ENCODE results near the gene STXBP1. TPM values are rescaled to one million over a fixed set of nuclear protein-coding genes. Genes with fewer than 3 reads are reported as not detected.

The STXBP1 gene
- total RNA-seq, 4 donors from 2014 or later: 4.7 to 36.1 (median 12.2) TPM

DNA sequence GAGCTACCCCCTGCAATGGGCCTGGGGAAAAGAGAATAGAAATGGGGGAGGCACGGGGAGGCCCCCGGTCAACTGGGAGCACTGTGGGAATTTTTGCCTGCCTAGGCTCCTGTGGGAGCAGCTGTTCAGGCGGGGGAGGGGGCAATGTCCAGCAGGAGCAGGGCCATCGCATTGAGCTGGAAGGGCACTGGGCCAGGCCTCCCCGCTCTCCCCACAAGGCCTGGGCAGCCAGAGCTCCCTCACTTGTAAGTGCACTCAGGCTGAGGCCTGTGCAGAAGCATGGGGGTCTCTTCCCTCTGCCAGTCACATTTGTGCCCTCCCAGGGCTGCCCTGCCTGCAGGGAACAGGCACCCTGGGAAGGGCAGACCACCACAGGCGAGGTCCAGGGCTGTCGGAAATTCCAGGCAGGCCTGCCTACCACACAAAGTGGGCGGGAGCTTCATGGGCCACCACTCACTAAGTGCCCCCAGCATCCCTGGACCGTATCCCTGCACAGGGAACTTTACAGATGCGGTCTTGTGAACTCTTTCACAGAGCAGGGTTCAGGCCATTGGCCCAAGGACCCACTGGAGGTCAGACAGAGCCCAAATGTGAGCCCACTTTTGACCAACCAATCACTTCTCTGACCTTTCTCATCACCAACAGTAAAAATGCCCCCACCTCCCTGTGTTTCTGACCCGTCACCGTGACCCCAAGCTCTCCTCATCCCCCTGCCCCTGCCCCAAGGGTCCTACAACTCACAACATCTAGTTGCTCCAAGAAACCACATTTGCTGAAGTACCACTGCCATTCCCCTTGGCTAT, 93.7 kb downstream of the STXBP1 start:
- TF ChIP-seq, protein P1, sequence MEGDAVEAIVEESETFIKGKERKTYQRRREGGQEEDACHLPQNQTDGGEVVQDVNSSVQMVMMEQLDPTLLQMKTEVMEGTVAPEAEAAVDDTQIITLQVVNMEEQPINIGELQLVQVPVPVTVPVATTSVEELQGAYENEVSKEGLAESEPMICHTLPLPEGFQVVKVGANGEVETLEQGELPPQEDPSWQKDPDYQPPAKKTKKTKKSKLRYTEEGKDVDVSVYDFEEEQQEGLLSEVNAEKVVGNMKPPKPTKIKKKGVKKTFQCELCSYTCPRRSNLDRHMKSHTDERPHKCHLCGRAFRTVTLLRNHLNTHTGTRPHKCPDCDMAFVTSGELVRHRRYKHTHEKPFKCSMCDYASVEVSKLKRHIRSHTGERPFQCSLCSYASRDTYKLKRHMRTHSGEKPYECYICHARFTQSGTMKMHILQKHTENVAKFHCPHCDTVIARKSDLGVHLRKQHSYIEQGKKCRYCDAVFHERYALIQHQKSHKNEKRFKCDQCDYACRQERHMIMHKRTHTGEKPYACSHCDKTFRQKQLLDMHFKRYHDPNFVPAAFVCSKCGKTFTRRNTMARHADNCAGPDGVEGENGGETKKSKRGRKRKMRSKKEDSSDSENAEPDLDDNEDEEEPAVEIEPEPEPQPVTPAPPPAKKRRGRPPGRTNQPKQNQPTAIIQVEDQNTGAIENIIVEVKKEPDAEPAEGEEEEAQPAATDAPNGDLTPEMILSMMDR (IDR thresholded peaks at IDR 0.05): no peak
- no peak for TF ChIP-seq POLR2A (IDR thresholded peaks at IDR 0.05)
- no peak overlapping the region for H3K27ac ChIP-seq
- no peaks in the 10 kb centered on the region for H3K9me3 ChIP-seq
- H3K4me3 ChIP-seq: no peak overlapping the region
- peaks cover 0 to 11% (median 3%) of the 10 kb centered on the region in 3 donors for H3K4me1 ChIP-seq
- intact Hi-C loops (cut with DNase I): no loop called here
- no peak for DNase-seq
- 89 to 97% methylated on average over 3 to 5 of the region's 12 CpGs for WGBS, 2 donors
- no peaks in the 10 kb centered on the region for H3K36me3 ChIP-seq
- no peaks in the 10 kb centered on the region for H3K27me3 ChIP-seq

DNA sequence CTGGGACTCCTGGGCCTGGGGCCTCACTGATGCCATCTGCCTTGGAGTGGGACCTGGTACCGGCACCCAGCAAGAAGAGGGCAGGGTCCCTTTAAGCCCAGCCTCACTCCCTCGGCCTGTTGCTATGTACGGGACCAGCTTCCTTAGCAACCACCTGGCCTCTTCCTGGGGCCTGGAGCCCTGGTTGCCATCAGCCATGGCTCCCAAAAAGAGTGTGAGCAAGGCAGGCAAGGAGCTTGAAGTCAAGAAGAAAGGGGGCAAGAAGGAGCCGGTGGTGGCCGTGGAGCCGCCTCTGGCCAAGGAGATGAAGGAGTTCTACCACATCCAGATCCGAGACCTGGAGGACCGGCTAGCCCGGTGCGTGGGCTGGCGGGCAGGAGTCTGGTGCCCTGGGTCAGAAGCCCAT, 94.8 kb downstream of the STXBP1 start, which contains the start of gene CFAP157:
CFAP157 (plus strand) TSS at position 153 of the 406 bp plus-strand sequence; CDS start at position 197, 44 bp downstream.
- intact Hi-C loops (cut with DNase I): no loop called here
- 40 to 56% methylated on average over 1 to 9 of the region's 11 CpGs for WGBS, 2 donors
- no peaks in the 10 kb centered on the region for H3K27me3 ChIP-seq
- H3K4me1 ChIP-seq: peaks cover 0 to 5% (median 0%) of the 10 kb centered on the region in 3 donors
- DNase-seq: no peak
- no peaks in the 10 kb centered on the region for H3K9me3 ChIP-seq
- H3K27ac ChIP-seq: no peak within 1 kb of the TSS
- TF ChIP-seq, protein P1 (IDR thresholded peaks at IDR 0.05): no peak
- TF ChIP-seq POLR2A (IDR thresholded peaks at IDR 0.05): no peak
- no peaks in the 10 kb centered on the region for H3K36me3 ChIP-seq
- H3K4me3 ChIP-seq: no peak within 1 kb of the TSS

DNA sequence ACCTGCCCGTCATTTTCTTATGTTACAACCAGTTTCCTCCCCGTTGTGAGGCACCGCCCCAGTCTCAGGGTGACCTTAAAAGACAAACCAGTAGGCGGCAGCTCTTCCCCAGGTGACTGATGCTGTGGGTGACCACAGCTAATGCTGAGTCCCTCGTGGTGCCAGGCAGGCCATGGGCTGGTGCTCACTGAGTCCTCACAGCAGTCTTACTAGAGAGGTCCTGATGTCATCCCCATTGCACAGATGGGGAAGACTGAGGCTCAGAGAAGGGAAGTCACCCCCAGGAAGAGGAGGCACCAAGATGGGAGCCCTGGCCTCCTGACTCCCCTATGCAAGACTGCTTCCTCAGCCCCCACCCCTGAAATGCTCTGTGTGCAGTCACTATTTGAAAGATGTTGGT, 95.7 kb downstream of the STXBP1 start:
- Histone ChIP-seq H3K4me3 (no peak overlapping the region), H3K27ac (no peak overlapping the region), H3K36me3 (no peaks in the 10 kb centered on the region), H3K27me3 (no peaks in the 10 kb centered on the region), H3K4me1 (peaks cover 0 to 5% (median 0%) of the 10 kb centered on the region in 3 donors), H3K9me3 (no peaks in the 10 kb centered on the region)
- intact Hi-C loops (cut with DNase I): no loop called here
- 33 to 67% methylated on average over 1 of the region's 5 CpGs for WGBS, 2 donors
- no peak for DNase-seq
- TF ChIP-seq POLR2A (IDR thresholded peaks at IDR 0.05): no peak
- TF ChIP-seq, protein P1 (IDR thresholded peaks at IDR 0.05): no peak

DNA sequence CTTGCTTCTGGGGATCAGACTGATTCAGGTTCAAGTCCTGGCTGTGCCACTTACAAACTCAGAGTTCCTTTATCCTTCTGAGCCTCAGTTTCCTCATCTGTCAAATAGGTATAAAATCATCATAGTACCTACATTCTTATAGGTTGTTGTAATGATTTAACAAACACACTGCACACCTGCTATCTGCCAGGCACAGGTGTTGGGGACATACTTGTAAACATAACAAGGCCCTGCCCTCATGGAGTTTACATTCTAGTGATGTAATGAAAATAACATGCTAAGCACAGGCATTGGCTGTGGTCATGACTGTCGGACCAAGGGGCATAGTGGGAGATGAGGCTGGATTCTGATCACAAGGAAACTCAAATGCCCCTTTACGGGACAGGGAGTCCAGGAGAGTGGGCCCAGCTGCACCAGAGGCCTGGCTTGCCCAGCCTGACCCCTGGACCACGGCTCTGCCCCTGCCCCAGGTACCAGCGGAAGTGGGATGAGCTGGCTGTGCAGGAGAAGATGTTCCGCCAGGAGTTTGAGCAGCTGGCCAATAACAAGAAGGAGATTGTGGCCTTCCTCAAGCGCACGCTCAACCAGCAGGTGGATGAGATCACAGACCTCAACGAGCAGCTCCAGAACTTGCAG, 97.0 kb downstream of the STXBP1 start:
- 87 to 89% methylated on average over 3 to 6 of the region's 8 CpGs for WGBS, 2 donors
- intact Hi-C loops (cut with DNase I): no loop called here
- Histone ChIP-seq H3K36me3 (no peaks in the 10 kb centered on the region), H3K27me3 (no peaks in the 10 kb centered on the region), H3K27ac (no peak overlapping the region), H3K4me1 (peaks cover 0 to 10% (median 2%) of the 10 kb centered on the region in 3 donors), H3K4me3 (no peak overlapping the region), H3K9me3 (no peaks in the 10 kb centered on the region)
- TF ChIP-seq, protein P1 (IDR thresholded peaks at IDR 0.05): no peak
- no peak for TF ChIP-seq POLR2A (IDR thresholded peaks at IDR 0.05)
- no peak for DNase-seq

DNA sequence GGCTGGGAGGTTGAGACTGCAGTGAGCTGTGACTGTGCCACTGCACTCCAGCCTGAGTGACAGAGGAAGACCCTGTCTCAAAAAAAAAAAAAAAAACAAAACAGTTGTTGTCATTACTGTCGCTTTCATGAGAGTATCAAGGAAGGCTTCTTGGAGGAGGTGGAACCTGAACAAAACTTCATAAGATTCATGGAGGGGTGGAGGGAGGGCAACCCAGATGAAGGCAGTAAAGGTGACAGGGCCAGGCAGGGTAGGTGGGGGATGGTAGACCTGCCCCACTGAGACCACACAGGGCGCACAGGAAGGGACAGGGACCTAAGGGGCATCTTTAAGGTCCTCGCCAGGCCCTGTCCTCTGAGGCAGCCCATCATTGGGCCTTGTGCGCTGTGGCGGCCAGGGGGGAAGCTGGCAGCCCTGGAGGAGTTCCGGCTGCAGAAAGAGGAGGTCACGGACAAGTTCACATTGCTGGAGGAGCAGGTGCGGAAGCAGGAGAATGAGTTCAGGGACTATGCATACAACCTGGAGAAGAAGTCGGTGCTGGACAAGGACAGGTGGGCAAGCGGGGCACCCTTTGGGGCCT, 98.2 kb downstream of the STXBP1 start:
- intact Hi-C loops (cut with DNase I): no loop called here
- no peaks in the 10 kb centered on the region for H3K9me3 ChIP-seq
- no peaks in the 10 kb centered on the region for H3K36me3 ChIP-seq
- no peaks in the 10 kb centered on the region for H3K27me3 ChIP-seq
- H3K4me1 ChIP-seq: peaks cover 6 to 21% (median 11%) of the 10 kb centered on the region in 3 donors
- TF ChIP-seq POLR2A (IDR thresholded peaks at IDR 0.05): no peak
- TF ChIP-seq, protein P1 (IDR thresholded peaks at IDR 0.05): no peak
- no peak overlapping the region for H3K27ac ChIP-seq
- whole genome bisulfite sequencing, 2 donors: 84 to 97% methylated on average over 6 to 9 of the region's 10 CpGs
- no peak for DNase-seq
- H3K4me3 ChIP-seq: no peak overlapping the region

Data from esophagus squamous epithelium (tissue), 5 donors.